Nephron (organoid): ENCODE measurements around the gene PSMD12.

Source experiments
- H3K27ac Mint-ChIP-seq, 3 experiments: 2 replicates each; pipeline ENCODE4 v1.8.0; 2020; ENCODE audit warnings: mixed read lengths in 3 of 3, mild to moderate bottlenecking in 2 of 3, moderate library complexity in 1 of 3
- H3K27me3 Mint-ChIP-seq: 2 replicates; pipeline ENCODE4 v1.8.0; 2021; ENCODE audit warnings: low read depth, mild to moderate bottlenecking, moderate library complexity, mixed read lengths
- H3K36me3 Mint-ChIP-seq: 2 replicates; pipeline ENCODE4 v1.8.0; 2020; ENCODE audit warnings: low read depth, mixed read lengths
- H3K4me1 Mint-ChIP-seq: 2 replicates; pipeline ENCODE4 v1.8.0; 2020; ENCODE audit warnings: mixed read lengths
- H3K4me3 Mint-ChIP-seq, 3 experiments: 2 replicates each; pipeline ENCODE4 v1.8.0; 2020; ENCODE audit warnings: mild to moderate bottlenecking in 3 of 3, mixed read lengths in 3 of 3, moderate library complexity in 2 of 3
- H3K9me3 Mint-ChIP-seq: 2 replicates; pipeline ENCODE4 v1.8.0; 2020; ENCODE audit warnings: mixed read lengths
- CTCF ChIP-seq, 3 experiments: fragments of 200-600 bp; sonication (generic); IDR thresholded peaks; one replicate each; pipeline ENCODE4 v1.5.0; 2021; ENCODE audit warnings: antibody characterized with exemption in 3 of 3; ENCODE audit not compliant: unreplicated experiment in 3 of 3

PSMD12 gene

GRCh38 chr17:67401106-67401505, 34.7 kb upstream of the PSMD12 start:
- no peak overlapping the region for H3K27ac Mint-ChIP-seq
- TF ChIP-seq CTCF (IDR thresholded peaks at IDR 0.05; ENCODE audit: unreplicated experiment in 3 of 3), result no peak
- H3K9me3 Mint-ChIP-seq, result peaks cover 3% of the 10 kb centered on the region
- H3K36me3 Mint-ChIP-seq, result peaks cover 16% of the 10 kb centered on the region
- H3K4me1 Mint-ChIP-seq, result peaks cover 22% of the 10 kb centered on the region
- H3K27me3 Mint-ChIP-seq, result no peaks in the 10 kb centered on the region
- no peak overlapping the region for H3K4me3 Mint-ChIP-seq

DNA sequence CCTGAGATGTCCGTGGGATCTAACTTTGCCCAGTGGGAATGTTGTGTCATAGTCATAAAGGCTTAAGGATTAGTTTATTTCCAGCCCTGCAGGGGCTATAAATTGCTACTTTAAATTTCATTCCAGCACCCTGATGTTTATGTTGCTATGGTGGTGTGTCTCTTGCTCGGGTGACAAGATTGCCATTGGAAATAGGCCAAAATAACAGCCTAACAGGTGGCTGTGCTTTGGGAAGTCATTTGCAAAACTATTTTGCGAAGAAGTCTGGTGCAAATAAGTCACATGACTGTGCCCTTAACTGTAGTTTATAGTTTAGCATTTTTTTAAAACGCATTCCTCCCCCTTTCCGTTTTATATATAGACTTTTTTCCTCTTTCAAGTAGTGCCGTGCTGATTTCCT, 33.8 kb upstream of the PSMD12 start:
- Mint-ChIP-seq H3K9me3 (peaks cover 3% of the 10 kb centered on the region), H3K27me3 (no peaks in the 10 kb centered on the region), H3K4me1 (peaks cover 27% of the 10 kb centered on the region), H3K36me3 (peaks cover 16% of the 10 kb centered on the region), H3K27ac (peak overlapping the region; percentile 31 to 55 (median 40)), H3K4me3 (peak overlapping the region in 1 of 3 experiments; percentile 9)
- TF ChIP-seq CTCF (IDR thresholded peaks at IDR 0.05; ENCODE audit: unreplicated experiment in 3 of 3), result no peak

GRCh38 chr17:67399676-67400075, 33.3 kb upstream of the PSMD12 start:
- H3K27me3 Mint-ChIP-seq, result no peaks in the 10 kb centered on the region
- peaks cover 3% of the 10 kb centered on the region for H3K9me3 Mint-ChIP-seq
- H3K36me3 Mint-ChIP-seq, result peaks cover 16% of the 10 kb centered on the region
- H3K4me3 Mint-ChIP-seq, result no peak overlapping the region
- peak overlapping the region; percentile 31 to 53 (median 38) for H3K27ac Mint-ChIP-seq
- H3K4me1 Mint-ChIP-seq, result peaks cover 27% of the 10 kb centered on the region
- no peak for TF ChIP-seq CTCF (IDR thresholded peaks at IDR 0.05; ENCODE audit: unreplicated experiment in 3 of 3)

GRCh38 chr17:67393809-67394397, 27.5 kb upstream of the PSMD12 start:
- Mint-ChIP-seq H3K27ac (no peak overlapping the region), H3K4me1 (peaks cover 14% of the 10 kb centered on the region), H3K27me3 (no peaks in the 10 kb centered on the region), H3K9me3 (no peaks in the 10 kb centered on the region), H3K36me3 (peaks cover 8% of the 10 kb centered on the region), H3K4me3 (no peak overlapping the region)
- TF ChIP-seq CTCF (IDR thresholded peaks at IDR 0.05; ENCODE audit: unreplicated experiment in 3 of 3), result no peak

DNA sequence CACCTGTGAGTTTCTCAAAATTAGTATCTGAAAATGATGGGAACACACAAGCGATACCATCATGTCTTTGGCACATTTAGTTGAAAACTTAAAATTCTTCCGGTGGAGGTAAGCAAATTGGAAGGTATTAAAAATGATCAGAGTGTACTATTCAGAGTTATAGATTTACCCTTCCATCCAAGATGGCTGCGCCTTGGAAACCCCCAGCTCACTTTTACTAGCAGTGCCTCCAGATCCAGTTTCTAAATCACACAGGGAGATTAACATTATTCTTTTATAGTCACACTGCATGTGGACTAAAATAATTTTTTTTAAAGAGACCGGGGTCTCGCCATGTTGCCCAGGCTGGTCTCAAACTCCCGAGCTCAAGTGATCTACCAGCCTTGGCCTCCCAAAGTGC, 25.7 kb upstream of the PSMD12 start:
- H3K4me3 Mint-ChIP-seq, result no peak overlapping the region
- no peak for TF ChIP-seq CTCF (IDR thresholded peaks at IDR 0.05; ENCODE audit: unreplicated experiment in 3 of 3)
- H3K27ac Mint-ChIP-seq, result no peak overlapping the region
- H3K4me1 Mint-ChIP-seq, result peaks cover 14% of the 10 kb centered on the region
- H3K36me3 Mint-ChIP-seq, result no peaks in the 10 kb centered on the region
- no peaks in the 10 kb centered on the region for H3K27me3 Mint-ChIP-seq
- H3K9me3 Mint-ChIP-seq, result no peaks in the 10 kb centered on the region

- H3K4me1 Mint-ChIP-seq, result peaks cover 12% of the 10 kb centered on the region
- H3K9me3 Mint-ChIP-seq, result no peaks in the 10 kb centered on the region
- H3K27ac Mint-ChIP-seq, result peak overlapping the region; percentile 31 to 88 (median 47)
- no peak overlapping the region for H3K4me3 Mint-ChIP-seq
- no peak for TF ChIP-seq CTCF (IDR thresholded peaks at IDR 0.05; ENCODE audit: unreplicated experiment in 3 of 3)
- no peaks in the 10 kb centered on the region for H3K27me3 Mint-ChIP-seq
- H3K36me3 Mint-ChIP-seq, result no peaks in the 10 kb centered on the region
Observed at GRCh38 chr17:67390646-67391361, 24.4 kb upstream of the PSMD12 start.
